Activated naive CD4-positive, alpha-beta T cell treated with anti-CD3 and anti-CD28 coated beads, Interleukin-2, amount 50 U/mL, for 24 hours (primary cell): ENCODE data around the gene SSU72.
"Not testable (repeated sequence)": the region's sequence is repeated elsewhere in the genome, so short reads cannot be mapped to it uniquely, and the experiment has no call there.

ENCODE experiments used
- H3K27ac Mint-ChIP-seq: one replicate; pipeline ENCODE4 v1.8.0; 2021; ENCODE audit warnings: mild to moderate bottlenecking, mixed read lengths
- H3K27me3 Mint-ChIP-seq: one replicate; pipeline ENCODE4 v1.8.0; 2021; ENCODE audit warnings: mixed read lengths
- H3K36me3 Mint-ChIP-seq: one replicate; pipeline ENCODE4 v1.8.0; 2021; ENCODE audit warnings: mixed read lengths
- H3K4me1 Mint-ChIP-seq: one replicate; pipeline ENCODE4 v1.8.0; 2021; ENCODE audit warnings: mixed read lengths
- H3K4me3 Mint-ChIP-seq: one replicate; pipeline ENCODE4 v1.8.0; 2021; ENCODE audit warnings: mild to moderate bottlenecking, mixed read lengths
- H3K9me3 Mint-ChIP-seq: one replicate; pipeline ENCODE4 v1.8.0; 2021; ENCODE audit warnings: mixed read lengths

Gene SSU72

GRCh38 chr1:1601564-1602303 lies 27.1 kb upstream of the SSU72 start:
- Mint-ChIP-seq H3K4me3 (no peak overlapping the region), H3K27ac (no peak overlapping the region), H3K4me1 (peaks cover 12% of the 10 kb centered on the region), H3K36me3 (no peaks in the 10 kb centered on the region), H3K9me3 (no peaks in the 10 kb centered on the region), H3K27me3 (no peaks in the 10 kb centered on the region)

- H3K4me3 Mint-ChIP-seq, result peak overlapping the region; percentile 55
These were observed 26.3 kb upstream of the SSU72 start for GRCh38 chr1:1600861-1601563.

GRCh38 chr1:1599935-1600860 lies 25.5 kb upstream of the SSU72 start, which contains the start of gene FNDC10:
TSS of gene FNDC10 (minus strand) at chr1:1600135. CDS start at chr1:1600015, 120 bp downstream.
- Mint-ChIP-seq H3K4me1 (peaks cover 10% of the 10 kb centered on the region), H3K4me3 (peak within 1 kb of the TSS; percentile 82), H3K36me3 (no peaks in the 10 kb centered on the region), H3K27ac (peak within 1 kb of the TSS; percentile 85), H3K9me3 (no peaks in the 10 kb centered on the region), H3K27me3 (no peaks in the 10 kb centered on the region)

More at GRCh38 chr1:1600861-1601563, 26.3 kb upstream of the SSU72 start:
- Mint-ChIP-seq H3K27me3 (no peaks in the 10 kb centered on the region), H3K27ac (no peak overlapping the region), H3K4me1 (peaks cover 10% of the 10 kb centered on the region), H3K9me3 (no peaks in the 10 kb centered on the region), H3K36me3 (no peaks in the 10 kb centered on the region)

GRCh38 chr1:1599030-1599934 lies 24.6 kb upstream of the SSU72 start:
- Mint-ChIP-seq H3K27ac (peak overlapping the region; percentile 85), H3K4me3 (peak overlapping the region; percentile 82), H3K4me1 (peaks cover 10% of the 10 kb centered on the region), H3K36me3 (no peaks in the 10 kb centered on the region), H3K27me3 (no peaks in the 10 kb centered on the region), H3K9me3 (no peaks in the 10 kb centered on the region)

GRCh38 chr1:1598720-1599029 lies 24.0 kb upstream of the SSU72 start:
- Mint-ChIP-seq H3K9me3 (no peaks in the 10 kb centered on the region), H3K27me3 (no peaks in the 10 kb centered on the region), H3K36me3 (no peaks in the 10 kb centered on the region), H3K27ac (peak overlapping the region; percentile 85), H3K4me1 (peaks cover 10% of the 10 kb centered on the region), H3K4me3 (peak overlapping the region; percentile 82)

- Mint-ChIP-seq H3K27ac (no peak overlapping the region), H3K4me1 (peaks cover 10% of the 10 kb centered on the region), H3K27me3 (no peaks in the 10 kb centered on the region), H3K9me3 (no peaks in the 10 kb centered on the region), H3K36me3 (no peaks in the 10 kb centered on the region), H3K4me3 (peak overlapping the region; percentile 45)
These were observed 23.5 kb upstream of the SSU72 start for GRCh38 chr1:1598051-1598719.

GRCh38 chr1:1597275-1597930 lies 22.7 kb upstream of the SSU72 start:
- H3K4me1 Mint-ChIP-seq, result peaks cover 10% of the 10 kb centered on the region
- no peaks in the 10 kb centered on the region for H3K9me3 Mint-ChIP-seq
- H3K4me3 Mint-ChIP-seq, result peak overlapping the region; percentile 45
- no peaks in the 10 kb centered on the region for H3K36me3 Mint-ChIP-seq
- H3K27ac Mint-ChIP-seq, result no peak overlapping the region
- H3K27me3 Mint-ChIP-seq, result no peaks in the 10 kb centered on the region

- Mint-ChIP-seq H3K27ac (no peak overlapping the region), H3K27me3 (no peaks in the 10 kb centered on the region), H3K9me3 (no peaks in the 10 kb centered on the region), H3K36me3 (no peaks in the 10 kb centered on the region), H3K4me1 (peaks cover 10% of the 10 kb centered on the region), H3K4me3 (no peak overlapping the region)
These were observed 22.0 kb upstream of the SSU72 start for GRCh38 chr1:1596493-1597274.

GRCh38 chr1:1595341-1595740 lies 20.7 kb upstream of the SSU72 start:
- H3K36me3 Mint-ChIP-seq, H3K4me3 Mint-ChIP-seq, H3K27ac Mint-ChIP-seq, H3K4me1 Mint-ChIP-seq, H3K27me3 Mint-ChIP-seq, H3K9me3 Mint-ChIP-seq: not testable (repeated sequence)

- Mint-ChIP-seq H3K4me1 (peaks cover 10% of the 10 kb centered on the region), H3K36me3 (no peaks in the 10 kb centered on the region), H3K4me3 (no peak overlapping the region), H3K9me3 (no peaks in the 10 kb centered on the region), H3K27me3 (no peaks in the 10 kb centered on the region), H3K27ac (no peak overlapping the region)
These were observed 20.1 kb upstream of the SSU72 start for GRCh38 chr1:1594602-1595260.

- no peak overlapping the region for H3K27ac Mint-ChIP-seq
These were observed 19.4 kb upstream of the SSU72 start for GRCh38 chr1:1593834-1594601.

GRCh38 chr1:1591452-1591851 lies 16.8 kb upstream of the SSU72 start:
- no peak overlapping the region for H3K27ac Mint-ChIP-seq
- no peaks in the 10 kb centered on the region for H3K36me3 Mint-ChIP-seq
- no peaks in the 10 kb centered on the region for H3K27me3 Mint-ChIP-seq
- H3K4me1 Mint-ChIP-seq, result no peaks in the 10 kb centered on the region
- H3K9me3 Mint-ChIP-seq, result no peaks in the 10 kb centered on the region
- no peak overlapping the region for H3K4me3 Mint-ChIP-seq

More at GRCh38 chr1:1593834-1594601, 19.4 kb upstream of the SSU72 start:
- Mint-ChIP-seq H3K4me3 (no peak overlapping the region), H3K27me3 (no peaks in the 10 kb centered on the region), H3K36me3 (no peaks in the 10 kb centered on the region), H3K9me3 (no peaks in the 10 kb centered on the region), H3K4me1 (peaks cover 9% of the 10 kb centered on the region)
